Spleen (tissue), 11 donors: Measurements from ENCODE around the gene RAB33B. TPM values are rescaled to one million over a fixed set of nuclear protein-coding genes. Genes with fewer than 3 reads are reported as not detected.
"Not testable (repeated sequence)": the region's sequence is repeated elsewhere in the genome, so short reads cannot be mapped to it uniquely, and the experiment has no call there.

Experiments used
- DNase-seq: peaks from one replicate; pipeline ENCODE4 v3.0.0-alpha.2; 2020
- H3K27ac ChIP-seq, 8 donors: fragments of 200-600 bp; sonication (generic) in 7 of 8; 1 replicate in 4 of 8; 2 replicates in 4 of 8; pipeline versions ENCODE4 v1.5.0 to v1.8.0; 2016 to 2021; ENCODE audit warnings: inconsistent platforms in 4 of 8, mild to moderate bottlenecking in 4 of 8, moderate library complexity in 1 of 8
- H3K27me3 ChIP-seq, 7 donors: fragments of 200-600 bp; sonication (generic) in 6 of 7; replicated peaks in 1 of 7; 1 replicate in 4 of 7; 2 replicates in 3 of 7; pipeline versions ENCODE4 v1.5.0 to v1.8.0; 2016 to 2021; ENCODE audit warnings: inconsistent platforms in 3 of 7, mild to moderate bottlenecking in 1 of 7
- H3K36me3 ChIP-seq, 6 donors: fragments of 200-600 bp; sonication (generic) in 5 of 6; 1 replicate in 4 of 6; 2 replicates in 2 of 6; pipeline versions ENCODE4 v1.5.0 to v1.8.0; 2016 to 2021; ENCODE audit warnings: inconsistent platforms in 2 of 6
- H3K4me1 ChIP-seq, 6 donors: fragments of 200-600 bp; sonication (generic) in 5 of 6; 1 replicate in 3 of 6; 2 replicates in 3 of 6; pipeline versions ENCODE4 v1.5.0 to v1.8.0; 2016 to 2021; ENCODE audit warnings: inconsistent platforms in 3 of 6
- H3K4me3 ChIP-seq, 8 donors: fragments of 200-600 bp; sonication (generic) in 7 of 8; 1 replicate in 4 of 8; 2 replicates in 4 of 8; pipeline versions ENCODE4 v1.5.0 to v1.8.0; 2016 to 2021; ENCODE audit warnings: inconsistent platforms in 4 of 8, mild to moderate bottlenecking in 4 of 8, moderate library complexity in 2 of 8
- H3K9me3 ChIP-seq, 8 donors: fragments of 200-600 bp; sonication (generic) in 7 of 8; 1 replicate in 4 of 8; 2 replicates in 4 of 8; pipeline versions ENCODE4 v1.5.0 to v1.8.0; 2016 to 2021; ENCODE audit warnings: inconsistent platforms in 4 of 8
- POLR2A ChIP-seq, 3 donors: fragments of 450-650 bp; IDR thresholded peaks; one replicate each; pipeline ENCODE4 v1.5.1; 2017; ENCODE audit warnings: antibody characterized with exemption in 3 of 3, mild to moderate bottlenecking in 1 of 3
- POLR2AphosphoS5 ChIP-seq, 3 donors: sonication (generic); formaldehyde crosslinking; IDR thresholded peaks; one replicate each; pipeline ENCODE4 v1.5.1; 2017; ENCODE audit warnings: antibody characterized with exemption in 3 of 3
- WGBS, 5 donors: extraction: QIAGEN DNeasy Blood & Tissue Kit in 3 of 5; methylation state at CpG; one replicate each; pipeline versions ENCODE4 v1.1.5 to v1.1.7; 2013 to 2018; 5-methylcytosine and 5-hydroxymethylcytosine counted together
- intact Hi-C: fragments of 100-400 bp; cut with DNase I; formaldehyde crosslinking; loops from one replicate; pipeline ENCODE4 v1.15.0; 2023; ENCODE audit warnings: low total_unique reads
- polyA plus RNA-seq, 3 donors: library from polyadenylated mRNA; stranded (reverse); fragments of 200-250 nt; gene quantifications; one replicate each; pipeline ENCODE4 v1.2.1, GENCODE V29; 2013
- total RNA-seq, 7 donors: library from RNA; depleted of rRNA in 3 of 7; stranded (reverse); fragments of >200 nt in 3 of 7; fragmentation: NEBNext Ultra II Directional in 4 of 7; extraction: Animal tissue kit (Norgen Biotek cat#: 25700) in 4 of 7; gene quantifications; one replicate each; pipeline versions ENCODE4 v1.1.0 to v1.2.1, GENCODE V29; 2016 to 2021
- TF ChIP-seq, protein P1 (sequence below), 11 experiments: fragments of 200-600 bp in 7 of 11; fragments of 450-650 bp in 4 of 11; sonication (generic) in 4 of 11; IDR thresholded peaks in 8 of 11; conservative IDR thresholded peaks in 3 of 11; 1 replicate in 7 of 11; 2 replicates in 4 of 11; pipeline versions ENCODE4 v1.4.0 to v1.8.0; 2016 to 2021; ENCODE audit warnings: antibody characterized with exemption in 11 of 11, inconsistent platforms in 4 of 11, mild to moderate bottlenecking in 1 of 11
- donor health status: healthy with polysubstance abuse.
- donor health status: DM: no; HTN: no; CAD: no; lungs with moderate emphysema.
- donor health status: DM: no; HTN: no; CAD: no.
- donor health status: Bipolar disorder and iron deficiency.
- donor health status: healthy.
- donor health status: DM: no; HTN: no; CAD: no.
- donor health status: DM: yes; HTN: yes; CAD: no.

Gene RAB33B
- total and polyA plus RNA-seq, 10 donors = 3.3 to 12.4 (median 9.0) TPM

GRCh38 chr4:139441029-139441428, 12.9 kb upstream of the RAB33B start:
- no peak overlapping the region for H3K4me3 ChIP-seq
- peaks cover 0 to 23% (median 0%) of the 10 kb centered on the region in 6 donors for H3K36me3 ChIP-seq
- H3K4me1 ChIP-seq = no peaks in the 10 kb centered on the region
- DNase-seq = no peak
- intact Hi-C loops = no loop called here
- H3K9me3 ChIP-seq = peaks cover 0 to 48% (median 39%) of the 10 kb centered on the region in 8 donors
- H3K27me3 ChIP-seq = no peaks in the 10 kb centered on the region
- TF ChIP-seq, protein P1, sequence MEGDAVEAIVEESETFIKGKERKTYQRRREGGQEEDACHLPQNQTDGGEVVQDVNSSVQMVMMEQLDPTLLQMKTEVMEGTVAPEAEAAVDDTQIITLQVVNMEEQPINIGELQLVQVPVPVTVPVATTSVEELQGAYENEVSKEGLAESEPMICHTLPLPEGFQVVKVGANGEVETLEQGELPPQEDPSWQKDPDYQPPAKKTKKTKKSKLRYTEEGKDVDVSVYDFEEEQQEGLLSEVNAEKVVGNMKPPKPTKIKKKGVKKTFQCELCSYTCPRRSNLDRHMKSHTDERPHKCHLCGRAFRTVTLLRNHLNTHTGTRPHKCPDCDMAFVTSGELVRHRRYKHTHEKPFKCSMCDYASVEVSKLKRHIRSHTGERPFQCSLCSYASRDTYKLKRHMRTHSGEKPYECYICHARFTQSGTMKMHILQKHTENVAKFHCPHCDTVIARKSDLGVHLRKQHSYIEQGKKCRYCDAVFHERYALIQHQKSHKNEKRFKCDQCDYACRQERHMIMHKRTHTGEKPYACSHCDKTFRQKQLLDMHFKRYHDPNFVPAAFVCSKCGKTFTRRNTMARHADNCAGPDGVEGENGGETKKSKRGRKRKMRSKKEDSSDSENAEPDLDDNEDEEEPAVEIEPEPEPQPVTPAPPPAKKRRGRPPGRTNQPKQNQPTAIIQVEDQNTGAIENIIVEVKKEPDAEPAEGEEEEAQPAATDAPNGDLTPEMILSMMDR (IDR thresholded peaks at IDR 0.05 in 8 of 11, conservative IDR thresholded peaks at IDR 0.05 in 3 of 11) = no peak
- TF ChIP-seq POLR2A (IDR thresholded peaks at IDR 0.05) = no peak
- TF ChIP-seq POLR2AphosphoS5 (IDR thresholded peaks at IDR 0.05) = no peak
- no peak overlapping the region for H3K27ac ChIP-seq
- WGBS, 5 donors = 93 to 98% (median 98%) methylated on average over 4 of the region's 4 CpGs

GRCh38 chr4:139443661-139444060, 10.3 kb upstream of the RAB33B start:
- no peak overlapping the region for H3K27ac ChIP-seq
- H3K36me3 ChIP-seq = peaks cover 0 to 10% (median 0%) of the 10 kb centered on the region in 6 donors
- H3K4me1 ChIP-seq = no peaks in the 10 kb centered on the region
- no peak for DNase-seq
- H3K9me3 ChIP-seq = peaks cover 0 to 24% (median 20%) of the 10 kb centered on the region in 8 donors
- H3K4me3 ChIP-seq = no peak overlapping the region
- no peak for TF ChIP-seq POLR2A (IDR thresholded peaks at IDR 0.05)
- TF ChIP-seq, protein P1 (IDR thresholded peaks at IDR 0.05 in 8 of 11, conservative IDR thresholded peaks at IDR 0.05 in 3 of 11) = no peak
- TF ChIP-seq POLR2AphosphoS5 (IDR thresholded peaks at IDR 0.05) = no peak
- H3K27me3 ChIP-seq = no peaks in the 10 kb centered on the region
- WGBS, 5 donors = 89 to 95% (median 91%) methylated on average over 7 of the region's 7 CpGs
- intact Hi-C loops = no loop called here

DNA sequence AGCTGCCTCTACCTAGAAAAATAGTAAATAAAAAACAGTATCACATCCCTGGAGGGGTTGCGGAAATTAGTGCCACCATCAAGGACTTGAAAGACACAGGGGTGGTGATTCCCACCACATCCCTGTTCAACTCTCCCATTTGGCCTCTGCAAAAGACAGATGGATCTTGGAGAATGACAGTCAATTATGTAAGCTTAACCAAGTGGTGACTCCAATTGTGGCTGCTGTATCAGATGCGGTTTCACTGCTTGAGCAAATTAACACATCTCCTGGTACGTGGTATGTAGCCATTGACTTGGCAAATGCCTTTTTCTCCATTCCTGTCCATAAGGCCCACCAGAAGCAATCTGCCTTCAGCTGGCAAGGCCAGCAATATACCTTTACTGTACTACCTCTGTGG, 9.0 kb upstream of the RAB33B start:
- WGBS, 5 donors = 53 to 98% (median 61%) methylated on average over 3 of the region's 3 CpGs
- H3K36me3 ChIP-seq, intact Hi-C loops, H3K27ac ChIP-seq, H3K27me3 ChIP-seq, DNase-seq, H3K4me3 ChIP-seq, H3K4me1 ChIP-seq: not testable (repeated sequence)
- H3K9me3 ChIP-seq = peaks cover 0 to 12% (median 8%) of the 10 kb centered on the region in 8 donors

DNA sequence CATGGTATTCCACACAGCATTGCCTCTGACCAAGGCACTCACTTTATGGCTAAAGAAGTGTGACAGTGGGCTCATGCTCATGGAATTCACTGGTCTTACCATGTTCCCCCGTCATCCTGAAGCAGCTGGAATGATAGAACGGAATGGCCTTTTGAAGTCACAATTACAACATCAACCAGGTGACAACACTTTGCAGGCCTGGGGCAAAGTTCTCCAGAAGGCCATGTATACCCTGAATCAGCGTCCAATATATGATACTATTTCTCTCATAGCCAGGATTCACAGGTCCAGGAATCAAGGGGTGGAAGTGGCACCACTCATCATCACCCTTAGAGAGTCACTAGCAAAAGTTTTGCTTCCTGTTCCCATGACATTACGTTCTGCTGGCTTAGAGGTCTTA, 6.8 kb upstream of the RAB33B start:
- H3K36me3 ChIP-seq, H3K27me3 ChIP-seq, H3K27ac ChIP-seq, DNase-seq, intact Hi-C loops, H3K9me3 ChIP-seq, H3K4me3 ChIP-seq: not testable (repeated sequence)
- WGBS, 5 donors = 81 to 91% (median 84%) methylated on average over 4 of the region's 4 CpGs
- peaks cover 0 to 12% (median 4%) of the 10 kb centered on the region in 6 donors for H3K4me1 ChIP-seq

DNA sequence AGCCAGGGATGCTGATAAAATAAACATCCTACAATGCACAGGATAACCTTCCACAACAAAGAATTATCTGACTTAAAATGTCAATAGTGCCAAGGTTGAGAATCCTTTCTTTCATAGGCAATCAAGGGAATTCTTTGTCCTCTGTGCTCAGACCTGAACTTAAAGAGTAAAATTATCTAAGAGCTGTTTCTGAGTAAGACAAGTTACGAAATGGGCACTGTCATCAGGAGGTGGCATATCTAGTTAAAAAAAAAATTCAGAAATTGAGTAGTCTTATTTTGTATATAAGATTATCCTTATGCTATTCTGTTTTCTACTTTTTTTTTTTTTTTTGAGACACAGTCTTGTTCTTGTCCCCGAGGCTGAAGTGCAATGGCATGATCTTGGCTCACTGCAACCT, 3.3 kb upstream of the RAB33B start:
- no peak for DNase-seq

More for the DNA sequence above, 3.3 kb upstream of the RAB33B start:
- no peaks in the 10 kb centered on the region for H3K27me3 ChIP-seq
- TF ChIP-seq POLR2A (IDR thresholded peaks at IDR 0.05) (no peak), POLR2AphosphoS5 (IDR thresholded peaks at IDR 0.05) (no peak)
- TF ChIP-seq, protein P1 (IDR thresholded peaks at IDR 0.05 in 8 of 11, conservative IDR thresholded peaks at IDR 0.05 in 3 of 11) = no peak
- H3K36me3 ChIP-seq = no peaks in the 10 kb centered on the region
- intact Hi-C loops = no loop called here
- no peak overlapping the region for H3K4me3 ChIP-seq
- WGBS, 5 donors = 91 to 96% (median 94%) methylated on average over 2 of the region's 2 CpGs
- peaks cover 8 to 34% (median 26%) of the 10 kb centered on the region in 6 donors for H3K4me1 ChIP-seq
- H3K27ac ChIP-seq = no peak overlapping the region
- H3K9me3 ChIP-seq = no peaks in the 10 kb centered on the region
